Activated CD4-positive, alpha-beta T cell treated with anti-CD3 and anti-CD28 coated beads, Interleukin-2, amount 10 ng/mL, durations not matched to agents 7 days and 5 days (primary cell): Measurements from ENCODE around the gene PRRT1. TPM values are rescaled to one million over a fixed set of nuclear protein-coding genes. Genes with fewer than 3 reads are reported as not detected.
"Not testable (repeated sequence)": the region's sequence is repeated elsewhere in the genome, so short reads cannot be mapped to it uniquely, and the experiment has no call there.

ENCODE experiments used
- CTCF ChIA-PET: fragments of 350-600 bp; sonication (Branson Sonifier 250); formaldehyde crosslinking; loops from one replicate; lab custom pipeline; 2021; ENCODE audit warnings: antibody characterized with exemption; lab: Charles Lee
- POLR2A ChIA-PET: fragments of 350-600 bp; sonication (Branson Sonifier 250); formaldehyde crosslinking; loops from one replicate; lab custom pipeline; 2021; ENCODE audit warnings: antibody characterized with exemption; lab: Charles Lee
- DNase-seq: peaks from one replicate; pipeline ENCODE4 v3.0.0-alpha.2; 2020
- H3K27ac Mint-ChIP-seq: one replicate; pipeline ENCODE4 v1.8.0; 2021; ENCODE audit warnings: mild to moderate bottlenecking, moderate library complexity, mixed read lengths
- H3K27me3 Mint-ChIP-seq: one replicate; pipeline ENCODE4 v1.8.0; 2021; ENCODE audit warnings: mixed read lengths
- H3K36me3 Mint-ChIP-seq: one replicate; pipeline ENCODE4 v1.8.0; 2021; ENCODE audit warnings: low read depth, mixed read lengths
- H3K4me1 Mint-ChIP-seq: one replicate; pipeline ENCODE4 v1.8.0; 2021; ENCODE audit warnings: mixed read lengths
- H3K4me3 Mint-ChIP-seq: one replicate; pipeline ENCODE4 v1.8.0; 2021; ENCODE audit warnings: mild to moderate bottlenecking, moderate library complexity, mixed read lengths
- H3K9me3 Mint-ChIP-seq: one replicate; pipeline ENCODE4 v1.8.0; 2021; ENCODE audit warnings: mixed read lengths
- total RNA-seq, 2 experiments: library from RNA; stranded (reverse); gene quantifications; one replicate each; pipeline ENCODE4 v1.2.3, GENCODE V29; 2021

Gene PRRT1
- total RNA-seq, 2 experiments from 2014 or later: 0.17 to 0.23 TPM

DNA sequence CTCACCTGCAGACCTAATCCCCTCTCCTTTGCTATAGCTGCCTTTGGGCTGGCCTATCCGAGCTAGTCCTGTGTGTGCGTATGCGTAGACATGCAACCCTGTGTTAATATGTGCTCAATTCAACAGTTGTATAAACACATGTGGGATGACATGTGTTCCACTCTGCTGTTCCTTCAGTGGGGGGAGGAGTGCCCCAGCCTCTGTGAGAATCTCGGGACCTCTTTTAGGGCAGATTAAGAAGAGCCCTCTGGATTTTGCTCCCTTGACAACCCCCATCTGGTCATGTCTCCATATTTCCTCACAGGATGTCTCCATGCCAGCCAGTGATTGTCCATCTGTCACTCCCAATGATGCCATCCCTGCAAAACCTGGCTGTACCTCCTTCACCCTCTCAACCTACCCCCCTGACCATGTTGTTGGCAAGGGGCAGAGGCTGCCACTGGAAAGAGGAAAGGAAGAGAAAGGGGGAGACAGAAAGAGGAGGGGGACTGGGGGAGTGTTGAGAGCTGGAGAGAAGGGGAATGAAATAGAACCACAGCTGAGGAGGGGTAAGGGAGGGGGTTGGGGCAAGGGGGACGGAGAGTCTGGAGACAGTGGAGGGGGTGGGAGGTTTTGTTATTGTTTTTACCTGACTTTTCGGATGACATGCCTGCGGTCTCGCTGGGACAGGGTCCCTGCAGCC, 417 bp downstream of the PRRT1 start:
- ChIA-PET POLR2A (no interaction called here), CTCF (interaction anchor here (1.2 kb wide), 2 partner anchors 13 to 15 kb away, joined by 3 to 4 read pairs; partner anchors contain the start of gene EGFL8)
- peaks cover 3% of the 10 kb centered on the region for H3K9me3 Mint-ChIP-seq
- peaks cover 51% of the 10 kb centered on the region for H3K4me1 Mint-ChIP-seq
- no peak for DNase-seq
- H3K36me3 Mint-ChIP-seq: peaks cover 3% of the 10 kb centered on the region
- H3K4me3 Mint-ChIP-seq: no peak overlapping the region
- H3K27ac Mint-ChIP-seq: no peak overlapping the region
- peaks cover 51% of the 10 kb centered on the region for H3K27me3 Mint-ChIP-seq

GRCh38 chr6:32149932-32150870, 1.5 kb downstream of the PRRT1 start:
- no peak for DNase-seq
- Mint-ChIP-seq H3K4me3 (no peak overlapping the region), H3K4me1 (peaks cover 44% of the 10 kb centered on the region), H3K27ac (no peak overlapping the region), H3K27me3 (peaks cover 59% of the 10 kb centered on the region), H3K36me3 (peaks cover 2% of the 10 kb centered on the region), H3K9me3 (peaks cover 3% of the 10 kb centered on the region)
- CTCF ChIA-PET: interaction anchor here (1.2 kb wide), 1 partner anchor 20 kb away, joined by 5 read pairs; the partner anchor contains the start of gene FKBPL
- POLR2A ChIA-PET: no interaction called here

GRCh38 chr6:32149092-32149755, 2.5 kb downstream of the PRRT1 start:
- no peak for DNase-seq
- CTCF ChIA-PET: interaction anchor here (0.9 to 1.5 kb wide), 3 partner anchors 19 to 28 kb away, joined by 3 to 7 read pairs (median 5); partner anchors contain the start of genes ATF6B and FKBPL
- Mint-ChIP-seq H3K4me3 (peak overlapping the region; percentile 65), H3K27me3 (peaks cover 59% of the 10 kb centered on the region), H3K36me3 (peaks cover 2% of the 10 kb centered on the region), H3K27ac (peak overlapping the region; percentile 54), H3K9me3 (peaks cover 3% of the 10 kb centered on the region), H3K4me1 (peaks cover 36% of the 10 kb centered on the region)
- POLR2A ChIA-PET: interaction anchor here (0.5 kb wide), 1 partner anchor 596 kb away, joined by 3 read pairs; no protein-coding TSS in a partner anchor

GRCh38 chr6:32148289-32149091, 3.2 kb downstream of the PRRT1 start:
- ChIA-PET CTCF (interaction anchor here (0.6 to 1.5 kb wide), 5 partner anchors 11 to 47 kb away, joined by 3 to 7 read pairs (median 4); partner anchors contain the start of genes ATF6B and FKBPL), POLR2A (interaction anchor here (0.5 kb wide), 1 partner anchor 595 kb away, joined by 3 read pairs; no protein-coding TSS in a partner anchor)
- Mint-ChIP-seq H3K27me3 (peaks cover 58% of the 10 kb centered on the region), H3K4me1 (peaks cover 30% of the 10 kb centered on the region), H3K36me3 (peaks cover 2% of the 10 kb centered on the region), H3K4me3 (peak overlapping the region; percentile 65), H3K27ac (peak overlapping the region; percentile 54), H3K9me3 (peaks cover 3% of the 10 kb centered on the region)
- peak; percentile 63 for DNase-seq

DNA sequence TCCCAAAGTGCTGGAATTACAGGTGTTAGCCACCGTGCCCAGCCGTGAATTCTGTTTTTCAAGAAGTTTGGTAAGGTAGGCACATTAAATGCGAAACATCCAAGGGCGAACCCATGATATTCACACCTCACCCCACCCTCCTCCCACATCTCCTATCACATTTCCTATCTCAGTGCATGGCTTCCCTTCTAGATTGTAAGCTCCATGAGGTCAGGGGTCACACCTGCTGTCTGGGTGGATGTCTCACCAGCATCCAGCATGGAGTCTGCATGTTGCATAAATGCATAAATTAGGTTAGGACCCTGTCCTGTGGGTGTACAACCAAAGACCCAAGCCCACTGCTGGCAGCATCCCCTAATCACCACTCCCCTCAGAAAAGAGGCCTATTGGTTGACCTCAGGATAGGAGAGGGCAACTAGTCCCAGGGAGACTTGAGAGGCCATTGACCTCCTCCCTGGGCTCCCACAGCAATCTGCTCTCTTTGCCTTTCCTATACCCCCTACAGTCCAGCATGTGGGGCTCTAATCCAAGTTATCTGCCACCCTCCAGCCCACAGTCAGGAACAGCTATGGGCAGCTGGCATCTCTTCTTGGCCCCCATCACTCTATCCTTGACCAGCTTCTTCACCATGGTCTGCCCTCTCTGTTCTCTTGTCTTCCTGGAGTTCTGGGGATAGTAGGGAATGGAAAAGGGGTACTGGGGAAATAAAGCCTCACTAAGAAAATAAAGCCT, 4.2 kb downstream of the PRRT1 start:
- Mint-ChIP-seq H3K36me3 (peaks cover 2% of the 10 kb centered on the region), H3K27me3 (peaks cover 53% of the 10 kb centered on the region), H3K9me3 (peaks cover 3% of the 10 kb centered on the region), H3K4me1 (peaks cover 25% of the 10 kb centered on the region), H3K4me3 (no peak overlapping the region), H3K27ac (no peak overlapping the region)
- DNase-seq: no peak
- CTCF ChIA-PET: interaction anchor here (0.6 to 1.5 kb wide), 4 partner anchors 12 to 48 kb away, joined by 3 to 7 read pairs (median 4); partner anchors contain the start of gene ATF6B
- POLR2A ChIA-PET: no interaction called here

GRCh38 chr6:32146687-32147086, 5.1 kb downstream of the PRRT1 start:
- H3K27me3 Mint-ChIP-seq: peaks cover 50% of the 10 kb centered on the region
- H3K4me3 Mint-ChIP-seq: no peak overlapping the region

GRCh38 chr6:32146287-32146686, 5.5 kb downstream of the PRRT1 start:
- peaks cover 3% of the 10 kb centered on the region for H3K9me3 Mint-ChIP-seq
- POLR2A ChIA-PET: no interaction called here
- H3K36me3 Mint-ChIP-seq: peaks cover 2% of the 10 kb centered on the region
- peaks cover 20% of the 10 kb centered on the region for H3K4me1 Mint-ChIP-seq
- no peak for DNase-seq
- no peak overlapping the region for H3K4me3 Mint-ChIP-seq
- CTCF ChIA-PET: interaction anchor here (1.4 kb wide), 1 partner anchor 29 kb away, joined by 4 read pairs; no protein-coding TSS in a partner anchor
- no peak overlapping the region for H3K27ac Mint-ChIP-seq
- H3K27me3 Mint-ChIP-seq: peaks cover 51% of the 10 kb centered on the region

More at GRCh38 chr6:32146687-32147086, 5.1 kb downstream of the PRRT1 start:
- POLR2A ChIA-PET: no interaction called here
- Mint-ChIP-seq H3K9me3 (peaks cover 3% of the 10 kb centered on the region), H3K4me1 (peaks cover 21% of the 10 kb centered on the region), H3K36me3 (peaks cover 2% of the 10 kb centered on the region), H3K27ac (no peak overlapping the region)
- CTCF ChIA-PET: interaction anchor here (1.4 kb wide), 1 partner anchor 30 kb away, joined by 4 read pairs; no protein-coding TSS in a partner anchor
- DNase-seq: no peak

GRCh38 chr6:32144238-32144637, 7.5 kb downstream of the PRRT1 start:
- H3K36me3 Mint-ChIP-seq, H3K27ac Mint-ChIP-seq, H3K4me3 Mint-ChIP-seq, H3K9me3 Mint-ChIP-seq, DNase-seq, POLR2A ChIA-PET: not testable (repeated sequence)
- Mint-ChIP-seq H3K27me3 (peaks cover 39% of the 10 kb centered on the region), H3K4me1 (peaks cover 14% of the 10 kb centered on the region)
- CTCF ChIA-PET: interaction anchor here (0.5 kb wide), 1 partner anchor 1516 kb away, joined by 3 read pairs; no protein-coding TSS in a partner anchor

GRCh38 chr6:32140420-32141046, 11.2 kb downstream of the PRRT1 start:
- no peak for DNase-seq
- ChIA-PET POLR2A (interaction anchor here (0.6 kb wide), 1 partner anchor 12 kb away, joined by 3 read pairs; the partner anchor contains the start of gene ATF6B), CTCF (interaction anchor here (1.3 kb wide), 1 partner anchor 14 kb away, joined by 4 read pairs; no protein-coding TSS in a partner anchor)
- H3K4me1 Mint-ChIP-seq: no peaks in the 10 kb centered on the region
- H3K27ac Mint-ChIP-seq: no peak overlapping the region
- no peaks in the 10 kb centered on the region for H3K9me3 Mint-ChIP-seq
- H3K4me3 Mint-ChIP-seq: no peak overlapping the region
- peaks cover 9% of the 10 kb centered on the region for H3K27me3 Mint-ChIP-seq
- H3K36me3 Mint-ChIP-seq: no peaks in the 10 kb centered on the region

GRCh38 chr6:32139590-32139989, 12.1 kb downstream of the PRRT1 start:
- Mint-ChIP-seq H3K27ac (no peak overlapping the region), H3K36me3 (no peaks in the 10 kb centered on the region), H3K4me1 (no peaks in the 10 kb centered on the region), H3K9me3 (no peaks in the 10 kb centered on the region), H3K27me3 (peaks cover 15% of the 10 kb centered on the region), H3K4me3 (no peak overlapping the region)
- ChIA-PET POLR2A (no interaction called here), CTCF (interaction anchor here (1.5 kb wide), 1 partner anchor 12 kb away, joined by 4 read pairs; the partner anchor contains the start of gene ATF6B)
- DNase-seq: no peak
